Right lung (tissue), 10 donors: Measurements from ENCODE around the gene NEDD4. TPM values are rescaled to one million over a fixed set of nuclear protein-coding genes. Genes with fewer than 3 reads are reported as not detected.
A peak's percentile ranks its signal among the peaks of the same experiment; 100 is the strongest.
"Not testable (repeated sequence)": the region's sequence is repeated elsewhere in the genome, so short reads cannot be mapped to it uniquely, and the experiment has no call there.

Source experiments
- DNase-seq, 2 donors: peaks; one replicate each; pipeline ENCODE4 v3.0.0-alpha.2; 2013
- long read RNA-seq, 8 donors: transcript quantifications; one replicate each; lab custom pipeline, GENCODE V29; 2026
- polyA plus RNA-seq, 5 donors: library from polyadenylated mRNA; unstranded; fragments of 120-200 nt; gene quantifications; one replicate each; pipeline versions ENCODE4 v1.2.1 to v1.2.3, GENCODE V29; 2013; ENCODE audit warnings: inconsistent platforms in 1 of 5, low replicate concordance in 1 of 5; ENCODE audit not compliant: insufficient read length in 5 of 5, insufficient read depth in 1 of 5

Gene NEDD4
- polyA plus RNA-seq = 10 to 100 TPM; 11.1 to 20.7 (median 18.1) TPM
- long read RNA-seq, donor 1, full-length matches to known transcripts = 3 of 3 reads
- long read RNA-seq, donor 1, partial matches to known transcripts = 0 of 3 reads
- long read RNA-seq, donor 1, other reads (novel, unspliced or antisense) = 0 of 3 reads
- long read RNA-seq, donor 2, full-length matches to known transcripts = 2 of 2 reads
- long read RNA-seq, donor 2, partial matches to known transcripts = 0 of 2 reads
- long read RNA-seq, donor 2, other reads (novel, unspliced or antisense) = 0 of 2 reads
- long read RNA-seq, donor 3, full-length matches to known transcripts = 4 of 4 reads
- long read RNA-seq, donor 3, partial matches to known transcripts = 0 of 4 reads
- long read RNA-seq, donor 3, other reads (novel, unspliced or antisense) = 0 of 4 reads
- long read RNA-seq, donor 4 = 0 reads
- long read RNA-seq, donor 5, full-length matches to known transcripts = 2 of 2 reads
- long read RNA-seq, donor 5, partial matches to known transcripts = 0 of 2 reads
- long read RNA-seq, donor 5, other reads (novel, unspliced or antisense) = 0 of 2 reads
- long read RNA-seq, donor 6, full-length matches to known transcripts = 1 of 1 reads
- long read RNA-seq, donor 6, partial matches to known transcripts = 0 of 1 reads
- long read RNA-seq, donor 6, other reads (novel, unspliced or antisense) = 0 of 1 reads
- long read RNA-seq, donor 7 = 0 reads
- long read RNA-seq, donor 8 = 0 reads

GRCh38 chr15:55993111-55993803 lies at the start of gene NEDD4:
Gene NEDD4, minus strand, starts transcription at chr15:55993612. Its CDS starts 57 bp downstream, at chr15:55993555.
- DNase-seq = peak; percentile 90

GRCh38 chr15:56042498-56042897 lies 49.1 kb upstream of the NEDD4 start:
- no peak for DNase-seq

DNA sequence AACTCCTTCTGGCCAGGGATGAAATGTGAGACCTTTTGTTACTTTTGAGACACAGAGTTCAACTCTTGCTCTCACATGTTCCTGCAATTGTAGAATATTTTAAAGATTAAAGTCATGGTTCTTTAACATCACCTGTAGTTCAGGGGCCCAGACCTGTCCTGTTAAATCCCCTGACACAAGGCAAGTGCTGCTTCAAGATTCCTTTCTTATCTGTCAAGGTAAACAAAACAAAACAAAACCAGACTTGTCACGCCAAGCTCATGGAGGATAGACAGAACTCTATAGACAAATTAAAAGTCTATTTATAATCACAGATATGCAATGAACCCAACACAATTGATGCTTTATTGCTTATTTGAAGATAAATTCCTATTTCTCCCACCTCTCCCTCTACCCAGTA lies 48.6 kb upstream of the NEDD4 start:
- no peak for DNase-seq

DNA sequence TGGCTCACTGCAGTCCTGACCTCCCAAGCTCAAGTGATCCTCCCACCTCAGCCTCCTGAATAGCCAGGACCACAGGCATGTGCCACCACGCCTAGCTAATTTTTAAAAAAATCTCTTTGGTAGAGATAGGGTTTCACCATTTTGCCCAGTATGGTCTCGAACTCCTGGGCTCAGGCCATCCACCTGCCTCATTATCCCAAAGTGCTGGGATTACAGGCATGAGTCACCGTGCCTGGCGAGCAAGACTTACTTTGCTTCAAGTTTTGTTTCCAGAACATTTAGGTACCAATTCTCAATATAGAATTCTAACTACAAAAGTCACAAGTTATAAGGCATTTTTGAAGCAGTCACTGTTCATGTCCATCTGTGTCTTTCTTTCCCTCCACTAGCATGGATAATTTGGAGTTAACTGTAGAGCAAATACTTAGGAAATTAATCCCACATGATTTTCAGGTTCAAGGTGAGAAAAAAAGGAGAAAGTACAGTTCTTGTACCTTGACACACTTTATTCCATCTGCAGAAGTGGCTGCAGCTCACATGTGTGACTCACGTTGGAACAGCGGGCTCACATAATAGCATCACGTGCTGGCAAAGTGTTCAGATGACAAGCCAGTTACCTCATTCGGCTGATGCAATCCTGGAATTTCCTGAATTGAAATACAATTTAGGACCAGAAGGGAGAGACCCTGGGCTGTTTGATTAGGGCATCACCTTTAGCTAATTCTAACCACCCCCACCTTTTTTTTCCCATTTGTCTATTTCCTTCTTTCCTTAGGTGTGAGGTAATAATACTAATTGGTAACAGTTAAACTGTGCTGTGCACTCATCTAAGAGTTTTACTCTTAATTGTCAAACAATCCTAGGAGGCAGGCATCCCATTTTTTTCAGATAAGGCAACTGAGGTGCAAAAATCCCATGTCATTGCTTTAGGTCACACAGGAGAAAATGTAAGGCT lies 46.9 kb upstream of the NEDD4 start:
- peak; percentile 44 to 46 for DNase-seq

DNA sequence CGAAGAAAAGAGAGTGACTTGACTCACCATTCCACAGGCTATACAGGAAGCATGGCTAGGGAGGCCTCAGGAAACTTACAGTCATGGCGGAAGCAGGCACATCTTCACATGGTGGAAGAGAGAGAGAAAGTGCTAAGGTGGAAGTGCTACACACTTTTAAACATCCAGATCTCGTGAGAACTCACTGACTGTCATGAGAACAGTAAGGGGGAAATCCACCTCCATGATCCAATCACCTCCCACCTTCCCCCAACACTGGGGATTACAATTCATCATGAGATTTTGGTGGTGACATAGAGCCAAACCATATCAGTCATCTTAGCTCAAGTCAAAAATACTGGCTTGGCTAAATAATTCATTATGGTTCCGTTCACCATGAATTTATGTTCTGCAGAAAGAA lies 45.3 kb upstream of the NEDD4 start:
- no peak for DNase-seq

DNA sequence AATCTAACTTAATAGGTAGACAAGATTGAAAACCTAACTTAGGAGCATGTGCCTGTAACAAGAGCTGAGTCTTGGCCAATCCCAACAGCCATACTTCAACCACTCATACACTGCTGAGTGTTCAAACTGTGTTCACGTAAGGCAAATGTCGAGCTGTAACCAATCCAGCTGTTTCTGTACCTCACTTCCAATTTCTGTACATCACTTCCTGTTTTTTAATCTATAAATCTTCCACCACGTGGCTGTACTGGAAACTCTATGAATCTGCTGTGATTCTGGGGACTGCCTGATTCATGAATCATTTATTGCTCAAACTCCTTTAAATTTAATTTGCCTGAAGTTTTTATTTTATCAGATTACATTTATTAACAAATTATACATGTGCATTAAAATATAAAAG lies 44.6 kb upstream of the NEDD4 start:
- no peak for DNase-seq

DNA sequence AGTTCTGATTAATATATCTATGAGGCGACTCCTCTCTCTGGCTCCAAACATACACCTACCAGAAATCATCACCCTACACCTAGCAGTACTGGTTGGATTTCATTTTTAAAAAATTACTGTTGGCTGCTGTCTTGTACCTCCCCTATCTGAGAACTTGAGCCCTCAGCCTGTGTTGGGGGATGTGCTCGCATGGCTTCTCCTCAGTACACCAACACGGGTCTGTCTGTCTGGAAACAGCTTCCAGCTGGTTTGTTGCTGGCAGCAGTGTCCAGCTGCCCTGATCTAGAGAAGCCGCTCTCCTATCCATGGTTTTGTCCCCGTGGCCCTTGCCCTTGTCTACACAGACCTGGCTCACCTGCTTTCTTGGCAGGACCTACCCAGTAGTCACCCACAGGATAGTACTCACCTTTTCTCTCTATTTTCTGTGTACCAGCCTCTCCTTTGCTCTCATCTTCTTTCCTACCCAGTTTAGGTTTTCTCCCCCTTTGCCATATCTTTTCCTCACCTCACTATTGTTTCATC lies 43.2 kb upstream of the NEDD4 start:
- no peak for DNase-seq

GRCh38 chr15:56035166-56035565 lies 41.8 kb upstream of the NEDD4 start:
- DNase-seq = no peak

DNA sequence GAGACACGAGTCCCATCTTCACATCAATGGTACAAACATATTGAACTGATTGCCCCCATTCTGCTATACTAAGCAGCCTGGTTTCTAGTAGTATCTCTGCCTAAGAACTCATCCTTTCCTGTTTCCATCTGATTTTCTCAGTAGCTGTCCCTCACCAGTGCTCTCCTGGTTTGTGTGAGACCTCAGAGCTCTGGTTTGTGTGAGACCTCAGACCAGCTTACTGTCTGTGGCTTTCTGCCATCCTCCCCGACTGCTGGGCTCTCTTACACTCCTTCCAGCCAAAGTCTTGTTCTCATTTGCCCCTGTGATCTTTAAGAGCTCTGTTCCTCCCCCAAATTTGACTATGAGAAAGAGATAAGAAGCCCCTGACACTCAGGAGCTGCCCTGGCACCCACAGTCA lies 41.1 kb upstream of the NEDD4 start:
- no peak for DNase-seq

- DNase-seq = no peak
Measured at GRCh38 chr15:56032373-56032772, 39.0 kb upstream of the NEDD4 start.

- DNase-seq = no peak
Measured at GRCh38 chr15:56031836-56032235, 38.4 kb upstream of the NEDD4 start.

- no peak for DNase-seq
Measured at GRCh38 chr15:56031402-56031801, 38.0 kb upstream of the NEDD4 start.

GRCh38 chr15:56028430-56028829 lies 35.0 kb upstream of the NEDD4 start:
- no peak for DNase-seq

DNA sequence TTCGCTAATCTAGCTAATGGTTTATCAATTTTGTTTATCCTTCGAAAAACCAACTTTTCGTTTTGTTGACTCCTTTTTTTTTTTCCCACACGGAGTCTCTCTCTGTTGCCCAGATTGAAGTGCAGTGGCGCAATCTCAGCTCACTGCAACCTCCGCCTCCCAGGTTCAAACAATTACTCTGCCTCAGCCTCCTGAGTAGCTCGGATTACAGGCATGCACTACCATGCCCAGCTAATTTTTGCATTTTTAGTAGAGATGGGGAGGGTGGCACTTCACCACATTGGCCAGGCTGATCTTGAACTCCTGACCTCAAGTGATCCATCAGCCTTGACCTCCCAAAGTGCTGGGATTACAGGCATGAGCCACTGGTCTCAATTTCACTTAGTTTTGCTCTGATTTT lies 29.7 kb upstream of the NEDD4 start:
- not testable (repeated sequence) for DNase-seq

GRCh38 chr15:56019819-56020486 lies 26.5 kb upstream of the NEDD4 start:
- DNase-seq = no peak

DNA sequence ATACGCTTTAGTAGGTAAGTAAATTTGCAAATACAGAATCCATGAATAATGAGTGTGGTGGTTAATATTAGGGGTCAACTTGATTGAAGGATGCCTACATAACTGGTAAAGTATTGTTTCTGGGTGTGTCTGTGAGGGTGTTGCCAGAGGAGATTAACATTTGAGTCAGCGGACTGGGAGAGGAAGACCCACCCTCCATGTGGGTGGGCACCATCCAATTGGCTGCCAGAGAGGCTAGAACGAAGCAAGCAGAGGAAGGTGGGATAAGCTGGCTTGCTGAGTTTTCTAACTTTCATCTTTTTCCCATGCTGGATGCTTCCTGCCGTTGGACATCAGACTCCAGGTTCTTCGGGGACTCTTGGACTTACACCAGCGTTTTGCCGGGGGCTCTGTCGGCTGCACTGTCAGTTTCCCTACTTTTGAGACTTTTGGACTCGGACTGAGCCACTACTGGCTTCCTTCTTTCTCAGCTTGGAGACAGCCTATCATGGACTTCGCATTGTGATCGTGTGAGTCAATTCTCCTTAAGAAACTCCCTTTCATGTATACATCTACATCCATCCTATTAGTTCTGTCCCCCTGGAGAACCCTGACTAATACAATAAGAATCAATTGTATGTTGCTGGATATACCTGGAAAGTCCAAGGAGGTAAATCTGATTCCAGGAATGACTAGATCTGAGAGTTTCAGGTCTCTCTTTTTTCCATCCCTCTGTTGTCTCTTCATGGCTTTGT lies 25.8 kb upstream of the NEDD4 start:
- no peak for DNase-seq

- no peak for DNase-seq
Measured at GRCh38 chr15:56017920-56018319, 24.5 kb upstream of the NEDD4 start.

DNA sequence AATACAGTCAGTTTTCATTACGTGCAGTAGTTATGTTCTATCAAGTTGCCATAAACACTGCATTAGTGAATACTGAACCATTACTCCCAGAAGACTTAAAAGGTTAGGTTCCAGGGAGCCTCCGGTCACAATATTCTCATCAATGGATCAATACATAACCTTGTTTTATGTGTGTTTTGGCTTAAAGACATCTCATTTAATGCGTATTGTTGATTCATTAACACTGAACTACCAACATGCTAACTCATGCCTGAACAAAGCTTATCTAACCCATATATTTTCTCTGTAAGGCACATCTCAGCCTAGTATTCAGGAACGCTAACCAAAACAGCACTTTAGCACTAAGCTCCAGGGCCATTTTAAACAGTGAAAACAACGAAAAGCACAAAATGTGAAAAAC lies 24.1 kb upstream of the NEDD4 start:
- DNase-seq = no peak

DNA sequence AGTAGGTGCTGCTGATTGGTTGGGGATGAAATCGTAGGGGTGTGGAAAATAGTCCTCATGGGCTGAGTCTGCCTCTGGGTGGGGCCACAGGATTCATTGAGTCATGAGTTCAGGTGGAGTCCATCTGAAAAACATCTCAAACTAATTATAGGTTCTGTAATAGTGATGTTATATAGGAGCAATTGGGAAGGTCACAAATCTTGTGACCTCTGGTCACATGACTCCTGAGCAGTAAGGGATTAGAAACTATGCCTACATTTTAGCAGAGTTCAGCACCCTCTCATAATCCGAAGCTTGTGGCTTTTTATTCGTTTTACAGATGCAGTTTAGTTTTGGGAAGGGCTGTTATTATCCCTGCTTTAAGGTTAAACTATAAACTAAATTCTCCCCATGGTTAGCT lies 22.9 kb upstream of the NEDD4 start:
- no peak for DNase-seq

GRCh38 chr15:56014677-56015076 lies 21.3 kb upstream of the NEDD4 start:
- DNase-seq = no peak
